Activated CD4-positive, alpha-beta T cell treated with anti-CD3 and anti-CD28 coated beads, Interleukin-2, amount 10 ng/mL, durations not matched to agents 24 days and 14 days (primary cell): Measurements from ENCODE around the gene UBQLNL. TPM values are rescaled to one million over a fixed set of nuclear protein-coding genes. Genes with fewer than 3 reads are reported as not detected.

ENCODE experiments used
- DNase-seq: peaks from one replicate; pipeline ENCODE4 v3.0.0; 2022
- H3K27ac Mint-ChIP-seq: one replicate; pipeline ENCODE4 v1.8.0; 2022; ENCODE audit warnings: mild to moderate bottlenecking, mixed read lengths
- H3K27me3 Mint-ChIP-seq: one replicate; pipeline ENCODE4 v1.8.0; 2022; ENCODE audit warnings: mixed read lengths
- H3K36me3 Mint-ChIP-seq: one replicate; pipeline ENCODE4 v1.8.0; 2022; ENCODE audit warnings: low read depth, mild to moderate bottlenecking, mixed read lengths
- H3K4me1 Mint-ChIP-seq: one replicate; pipeline ENCODE4 v1.8.0; 2021; ENCODE audit warnings: mixed read lengths
- H3K4me3 Mint-ChIP-seq: one replicate; pipeline ENCODE4 v1.8.0; 2022; ENCODE audit warnings: mild to moderate bottlenecking, moderate library complexity, mixed read lengths
- H3K9me3 Mint-ChIP-seq: one replicate; pipeline ENCODE4 v1.8.0; 2021; ENCODE audit warnings: mixed read lengths
- intact Hi-C: fragments of 100-400 bp; cut with micrococcal nuclease; formaldehyde crosslinking; loops from one replicate; pipeline ENCODE4 v1.15.1; 2023
- total RNA-seq: library from RNA; stranded (reverse); gene quantifications from 2 replicates; pipeline ENCODE4 v1.2.3, GENCODE V29; 2022

The UBQLNL gene
- total RNA-seq, 1 donor from 2014 or later: not detected

DNA sequence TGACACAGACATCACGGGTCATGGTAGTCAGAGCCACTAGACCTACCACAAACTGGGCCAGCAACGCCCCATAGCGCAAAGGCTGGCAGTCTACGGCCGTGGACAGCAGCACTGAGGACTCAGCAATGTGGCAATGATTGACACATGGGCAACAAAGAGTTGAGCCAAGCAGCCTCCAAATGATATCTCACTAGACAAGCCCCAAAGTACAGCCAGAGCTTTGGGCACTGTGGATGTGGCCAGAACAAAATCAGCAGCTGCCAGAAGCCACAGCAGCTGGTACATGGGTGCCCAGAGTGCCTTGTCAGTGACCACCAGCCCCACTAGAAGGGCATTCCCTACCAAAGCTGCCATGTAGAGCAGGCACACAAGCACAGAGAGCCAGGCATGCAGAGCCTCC is 11.2 kb upstream of the UBQLNL start:
- Mint-ChIP-seq H3K4me3 (no peak overlapping the region), H3K4me1 (no peaks in the 10 kb centered on the region), H3K27me3 (no peaks in the 10 kb centered on the region), H3K36me3 (no peaks in the 10 kb centered on the region), H3K9me3 (no peaks in the 10 kb centered on the region), H3K27ac (no peak overlapping the region)
- intact Hi-C loops: no loop called here
- no peak for DNase-seq

DNA sequence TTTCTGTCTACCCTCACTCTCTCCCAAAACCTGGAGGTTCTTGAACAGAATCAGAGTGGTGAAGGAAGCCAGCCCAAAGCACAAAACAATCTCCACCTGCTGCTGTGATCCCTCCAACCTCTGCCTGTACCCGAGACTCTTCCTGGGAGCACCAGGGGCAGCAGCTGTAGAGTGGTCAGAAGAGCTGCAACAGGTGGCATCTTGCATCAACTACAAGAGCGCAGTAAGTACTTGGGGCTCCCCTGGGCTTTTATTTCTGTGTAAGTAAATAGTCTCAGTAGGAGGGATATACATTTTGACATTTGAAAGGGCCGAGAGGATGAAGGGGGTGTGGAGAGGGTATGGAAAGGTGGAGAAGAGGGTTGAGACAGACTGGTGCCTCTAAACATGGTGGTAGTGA is 8.3 kb upstream of the UBQLNL start:
- DNase-seq: no peak
- intact Hi-C loops: no loop called here
- Mint-ChIP-seq H3K9me3 (no peaks in the 10 kb centered on the region), H3K4me1 (no peaks in the 10 kb centered on the region), H3K4me3 (no peak overlapping the region), H3K27me3 (no peaks in the 10 kb centered on the region), H3K36me3 (no peaks in the 10 kb centered on the region), H3K27ac (no peak overlapping the region)

DNA sequence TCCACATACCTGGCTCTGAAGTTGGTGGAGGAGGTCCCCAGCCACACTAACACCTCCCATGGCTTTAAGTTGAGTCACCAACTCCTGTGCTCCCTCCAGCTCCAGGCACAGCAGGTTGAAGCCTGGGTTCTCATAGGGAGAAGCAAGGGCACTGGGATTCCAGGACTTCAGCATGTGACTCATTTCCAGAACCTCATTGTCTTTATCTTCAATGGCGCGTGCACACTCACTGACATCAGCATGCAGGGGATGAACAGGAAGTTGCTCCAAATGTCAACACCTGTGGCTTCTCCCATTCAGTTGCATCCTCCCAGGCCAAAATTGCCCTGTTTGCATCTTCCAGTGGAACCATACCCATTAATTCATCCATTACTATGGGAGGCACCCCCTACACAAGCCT is 5.8 kb upstream of the UBQLNL start:
- H3K27me3 Mint-ChIP-seq: no peaks in the 10 kb centered on the region
- intact Hi-C loops: no loop called here
- no peak overlapping the region for H3K4me3 Mint-ChIP-seq

GRCh38 chr11:5521540-5521939 is 5.0 kb upstream of the UBQLNL start:
- Mint-ChIP-seq H3K9me3 (no peaks in the 10 kb centered on the region), H3K36me3 (no peaks in the 10 kb centered on the region), H3K27me3 (no peaks in the 10 kb centered on the region), H3K27ac (no peak overlapping the region), H3K4me3 (no peak overlapping the region), H3K4me1 (no peaks in the 10 kb centered on the region)
- no peak for DNase-seq
- intact Hi-C loops: no loop called here

More for the DNA sequence above, 5.8 kb upstream of the UBQLNL start:
- no peak for DNase-seq
- no peaks in the 10 kb centered on the region for H3K9me3 Mint-ChIP-seq
- no peak overlapping the region for H3K27ac Mint-ChIP-seq
- H3K36me3 Mint-ChIP-seq: no peaks in the 10 kb centered on the region
- H3K4me1 Mint-ChIP-seq: no peaks in the 10 kb centered on the region

- Mint-ChIP-seq H3K27me3 (peaks cover 10% of the 10 kb centered on the region), H3K27ac (no peak overlapping the region), H3K4me1 (no peaks in the 10 kb centered on the region), H3K9me3 (no peaks in the 10 kb centered on the region), H3K4me3 (no peak overlapping the region), H3K36me3 (no peaks in the 10 kb centered on the region)
- no peak for DNase-seq
- intact Hi-C loops: no loop called here
These were observed 1.7 kb downstream of the UBQLNL start for GRCh38 chr11:5514841-5515240.

DNA sequence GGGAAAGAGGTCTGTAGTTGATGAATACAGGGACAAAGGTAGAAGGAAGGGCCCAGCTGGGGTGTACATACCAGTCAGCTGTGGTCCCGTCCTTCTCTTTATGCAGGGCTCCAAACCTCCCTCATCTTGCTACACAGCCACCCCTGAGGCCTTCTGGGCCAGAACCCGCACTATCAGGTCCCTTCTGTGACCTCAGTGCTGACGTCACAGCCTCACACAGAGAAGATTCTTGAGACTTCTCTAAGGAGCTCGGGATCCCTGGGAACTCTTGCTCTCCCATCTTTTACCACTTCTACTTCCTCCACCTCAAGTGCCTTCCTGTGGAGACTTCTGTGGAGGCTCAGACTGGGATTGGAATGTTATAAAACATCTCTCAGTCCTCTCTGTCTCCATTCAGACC is 6.7 kb downstream of the UBQLNL start, which contains the start of gene UBQLN3:
TSS of gene UBQLN3 (minus strand) at position 155 of the 400 bp plus-strand sequence. CDS start 399 bp downstream, outside the sequence.
- Mint-ChIP-seq H3K27ac (no peak within 1 kb of the TSS), H3K4me1 (no peaks in the 10 kb centered on the region), H3K4me3 (no peak within 1 kb of the TSS), H3K36me3 (no peaks in the 10 kb centered on the region), H3K27me3 (peaks cover 12% of the 10 kb centered on the region), H3K9me3 (no peaks in the 10 kb centered on the region)
- intact Hi-C loops: no loop called here
- no peak for DNase-seq

DNA sequence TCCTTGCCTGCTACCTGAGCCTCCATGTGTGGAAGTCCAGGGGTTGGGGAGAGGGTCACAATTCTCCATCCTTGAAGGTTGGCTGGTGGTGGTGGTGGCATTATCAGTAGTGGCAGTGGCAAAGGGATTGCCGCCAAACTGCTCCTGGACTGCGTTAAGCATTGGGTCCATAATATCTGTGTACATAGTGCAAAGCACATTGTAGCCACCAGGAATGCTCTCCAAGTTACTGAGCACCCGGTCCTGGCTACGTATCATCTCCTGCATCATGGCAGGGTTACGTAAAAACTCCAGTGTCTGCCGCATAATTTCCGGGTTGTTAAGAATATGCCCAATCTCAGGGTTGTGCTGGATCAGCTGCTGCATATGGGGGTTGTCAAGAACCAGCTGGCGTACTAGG is 7.9 kb downstream of the UBQLNL start:
- no peaks in the 10 kb centered on the region for H3K4me1 Mint-ChIP-seq
- no peak for DNase-seq
- no peaks in the 10 kb centered on the region for H3K9me3 Mint-ChIP-seq
- H3K27ac Mint-ChIP-seq: no peak overlapping the region
- peaks cover 12% of the 10 kb centered on the region for H3K27me3 Mint-ChIP-seq
- H3K4me3 Mint-ChIP-seq: no peak overlapping the region
- intact Hi-C loops: no loop called here
- H3K36me3 Mint-ChIP-seq: no peaks in the 10 kb centered on the region

- Mint-ChIP-seq H3K9me3 (no peaks in the 10 kb centered on the region), H3K36me3 (no peaks in the 10 kb centered on the region), H3K27me3 (peaks cover 9% of the 10 kb centered on the region), H3K27ac (no peak overlapping the region), H3K4me1 (no peaks in the 10 kb centered on the region), H3K4me3 (no peak overlapping the region)
- DNase-seq: no peak
- intact Hi-C loops: no loop called here
These were observed 8.6 kb downstream of the UBQLNL start for GRCh38 chr11:5507933-5508305.

- no peak overlapping the region for H3K4me3 Mint-ChIP-seq
- H3K4me1 Mint-ChIP-seq: no peaks in the 10 kb centered on the region
- DNase-seq: no peak
- no peaks in the 10 kb centered on the region for H3K9me3 Mint-ChIP-seq
- intact Hi-C loops: no loop called here
- no peak overlapping the region for H3K27ac Mint-ChIP-seq
- peaks cover 9% of the 10 kb centered on the region for H3K27me3 Mint-ChIP-seq
- H3K36me3 Mint-ChIP-seq: no peaks in the 10 kb centered on the region
These were observed 9.1 kb downstream of the UBQLNL start for GRCh38 chr11:5507177-5507932.

DNA sequence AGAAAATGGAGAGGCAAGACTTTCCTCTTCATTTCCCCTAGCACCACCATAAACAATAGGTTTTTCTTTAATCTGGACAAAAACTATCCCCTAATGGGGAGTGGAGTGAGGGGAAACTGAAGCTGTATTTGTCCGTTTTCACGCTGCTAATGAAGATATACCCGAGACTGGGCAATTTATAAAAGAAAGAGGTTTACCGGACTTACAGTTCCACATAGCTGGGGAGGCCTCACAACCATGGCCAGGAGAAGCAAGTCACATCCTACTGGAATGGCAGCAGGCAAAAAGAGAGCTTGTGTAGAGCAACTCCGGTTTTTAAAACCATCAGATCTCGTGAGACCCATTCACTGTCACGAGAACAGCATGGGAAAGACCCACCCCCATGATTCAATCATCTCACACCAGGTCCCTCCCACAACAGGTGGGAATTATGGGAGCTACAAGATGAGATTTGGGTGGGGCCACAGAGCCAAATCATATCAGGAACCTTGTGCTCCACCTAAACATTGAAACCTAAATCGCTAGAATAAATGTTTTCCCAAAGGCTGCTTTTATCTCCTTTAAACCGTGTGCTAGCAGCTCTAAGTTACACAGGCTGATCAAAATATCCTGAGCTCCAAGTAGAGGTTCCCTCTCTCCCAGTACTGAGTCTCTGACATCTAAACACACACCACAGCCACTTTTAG is 11.0 kb downstream of the UBQLNL start:
- peaks cover 6% of the 10 kb centered on the region for H3K27me3 Mint-ChIP-seq
- no peak for DNase-seq
- no peak overlapping the region for H3K4me3 Mint-ChIP-seq
- H3K9me3 Mint-ChIP-seq: no peaks in the 10 kb centered on the region
- no peaks in the 10 kb centered on the region for H3K36me3 Mint-ChIP-seq
- no peak overlapping the region for H3K27ac Mint-ChIP-seq
- intact Hi-C loops: no loop called here
- H3K4me1 Mint-ChIP-seq: no peaks in the 10 kb centered on the region

DNA sequence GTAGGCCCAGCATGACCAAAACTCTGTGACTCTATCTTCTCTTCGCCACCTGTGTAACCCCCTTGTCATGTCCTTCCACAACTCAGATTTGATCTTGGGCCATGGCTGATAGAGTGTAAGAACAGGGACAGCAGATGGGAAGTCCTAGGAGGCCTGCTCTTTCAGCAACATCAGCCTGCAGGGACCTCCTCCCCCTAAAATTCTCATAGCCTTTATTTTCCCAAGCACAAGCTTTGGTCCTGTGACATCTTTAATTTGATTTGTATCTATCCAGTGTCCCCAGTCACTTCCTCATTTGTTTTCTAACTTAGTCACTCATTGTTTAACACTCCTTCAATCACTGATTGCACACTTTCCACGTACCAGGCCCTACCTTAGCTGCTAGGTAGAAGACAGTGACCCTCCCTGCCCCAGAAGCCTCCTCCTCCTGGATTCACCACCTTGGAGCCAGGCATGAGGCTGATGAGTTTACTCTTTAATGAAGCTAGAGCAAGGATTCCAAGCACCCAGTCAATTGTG is 12.0 kb downstream of the UBQLNL start:
- H3K27ac Mint-ChIP-seq: no peak overlapping the region
- peaks cover 8% of the 10 kb centered on the region for H3K27me3 Mint-ChIP-seq
- DNase-seq: no peak
- no peaks in the 10 kb centered on the region for H3K36me3 Mint-ChIP-seq
- H3K4me3 Mint-ChIP-seq: no peak overlapping the region
- no peaks in the 10 kb centered on the region for H3K9me3 Mint-ChIP-seq
- no peaks in the 10 kb centered on the region for H3K4me1 Mint-ChIP-seq
- intact Hi-C loops: no loop called here

- Mint-ChIP-seq H3K27me3 (peaks cover 9% of the 10 kb centered on the region), H3K4me3 (no peak overlapping the region), H3K36me3 (no peaks in the 10 kb centered on the region), H3K4me1 (no peaks in the 10 kb centered on the region), H3K27ac (no peak overlapping the region), H3K9me3 (no peaks in the 10 kb centered on the region)
- intact Hi-C loops: no loop called here
- DNase-seq: no peak
These were observed 16.1 kb downstream of the UBQLNL start for GRCh38 chr11:5500393-5500801.

- intact Hi-C loops: no loop called here
- no peak for DNase-seq
- no peaks in the 10 kb centered on the region for H3K4me1 Mint-ChIP-seq
These were observed 16.8 kb downstream of the UBQLNL start for GRCh38 chr11:5499671-5500070.

GRCh38 chr11:5489576-5490357 is 26.7 kb downstream of the UBQLNL start:
- Mint-ChIP-seq H3K4me3 (no peak overlapping the region), H3K36me3 (no peaks in the 10 kb centered on the region), H3K4me1 (no peaks in the 10 kb centered on the region), H3K9me3 (no peaks in the 10 kb centered on the region), H3K27me3 (peaks cover 9% of the 10 kb centered on the region), H3K27ac (no peak overlapping the region)
- intact Hi-C loops: no loop called here
- no peak for DNase-seq

More at GRCh38 chr11:5499671-5500070, 16.8 kb downstream of the UBQLNL start:
- Mint-ChIP-seq H3K36me3 (no peaks in the 10 kb centered on the region), H3K27ac (no peak overlapping the region), H3K27me3 (peaks cover 9% of the 10 kb centered on the region), H3K9me3 (no peaks in the 10 kb centered on the region), H3K4me3 (no peak overlapping the region)
